Stimulated activated CD4-positive, alpha-beta T cell treated with anti-CD3 and anti-CD28 coated beads, Interleukin-4, amount 100 ng/mL, for 1 hour (primary cell): ENCODE measurements around the gene LRP2.
"Not testable (repeated sequence)": the region's sequence is repeated elsewhere in the genome, so short reads cannot be mapped to it uniquely, and the experiment has no call there.

Experiments
- DNase-seq: peaks from one replicate; pipeline ENCODE4 v3.0.0-alpha.2; 2020

Gene LRP2

GRCh38 chr2:169300636-169301530 lies 61.5 kb downstream of the LRP2 start:
- DNase-seq, result no peak

GRCh38 chr2:169298007-169298406 lies 64.3 kb downstream of the LRP2 start:
- DNase-seq, result no peak

DNA sequence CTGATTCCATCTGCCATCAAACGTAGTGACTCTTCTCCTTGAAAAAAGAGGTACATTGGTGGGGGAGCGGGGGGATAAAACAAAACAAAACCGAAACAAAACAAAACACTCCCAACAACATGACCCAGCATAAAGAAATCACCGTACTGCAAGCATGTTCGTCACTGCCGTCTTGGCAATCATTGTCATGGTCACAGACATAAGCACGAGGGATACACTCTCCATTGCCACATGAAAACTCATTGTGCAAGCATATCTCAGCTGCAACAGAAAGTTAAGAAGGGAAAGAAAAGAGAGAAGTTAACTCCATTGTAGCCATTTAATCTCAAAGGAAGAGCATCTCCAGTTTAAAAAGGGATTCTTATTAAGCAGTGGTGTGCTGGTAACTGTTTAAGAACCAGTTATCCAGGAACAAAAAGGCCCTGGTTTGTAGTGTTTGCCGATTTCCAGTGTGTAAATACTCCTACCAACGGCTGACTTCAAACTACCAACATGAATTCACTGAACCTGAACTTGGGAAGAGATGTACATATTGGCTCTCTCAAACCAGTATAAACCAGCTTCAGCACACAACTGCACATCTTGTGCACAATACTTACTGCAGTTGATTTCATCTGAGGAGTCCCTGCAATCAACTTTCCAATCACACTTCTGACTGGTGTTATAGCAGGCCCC lies 68.2 kb downstream of the LRP2 start:
- no peak for DNase-seq

GRCh38 chr2:169291517-169291916 lies 70.8 kb downstream of the LRP2 start:
- no peak for DNase-seq

GRCh38 chr2:169290433-169290832 lies 71.9 kb downstream of the LRP2 start:
- no peak for DNase-seq

DNA sequence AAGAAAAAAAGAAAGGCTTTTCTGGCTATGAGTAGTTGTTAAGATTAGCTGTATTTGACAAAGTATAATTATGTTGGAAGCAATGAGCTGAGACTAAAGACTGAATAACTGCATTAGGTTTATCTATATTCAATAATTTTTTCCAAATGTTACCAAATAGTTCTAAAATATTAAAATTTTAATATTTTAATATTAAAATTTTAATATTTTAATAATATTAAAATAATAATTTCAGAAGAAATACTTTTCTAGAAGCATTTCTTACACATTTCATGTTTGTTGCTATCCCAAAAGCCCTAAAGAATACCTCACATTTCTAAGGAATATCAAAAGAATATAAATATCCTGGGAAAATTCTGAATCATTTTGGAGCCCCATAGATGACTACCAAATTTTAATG lies 74.7 kb downstream of the LRP2 start:
- DNase-seq, result no peak

DNA sequence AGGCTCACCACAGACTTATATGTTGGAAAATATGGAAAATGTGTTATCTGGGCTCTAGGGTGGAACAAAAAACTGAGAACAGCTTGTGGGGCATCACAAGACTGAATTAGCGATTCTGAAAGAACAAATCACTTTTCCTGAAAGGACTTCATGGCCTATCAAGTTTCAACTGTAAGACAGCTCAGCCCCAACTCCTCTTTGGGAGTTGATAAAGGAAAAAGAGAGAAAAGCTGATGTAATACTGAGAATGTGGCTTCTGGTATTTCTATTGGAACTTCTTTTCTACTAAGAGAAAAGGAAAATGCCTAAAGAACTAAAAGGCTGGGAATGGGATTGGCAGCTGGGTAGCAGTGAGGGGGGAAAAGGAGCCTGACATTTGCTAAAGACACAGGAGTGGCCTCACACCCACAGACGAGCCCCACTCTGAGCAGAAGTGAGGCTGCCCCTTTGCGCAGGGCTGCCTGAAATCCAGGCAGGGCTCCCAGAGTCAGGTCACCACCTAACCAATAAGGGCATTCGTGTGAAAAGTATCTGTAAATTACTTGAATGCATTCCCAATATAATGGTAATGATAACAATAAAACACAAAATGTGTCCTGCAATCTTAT lies 75.6 kb downstream of the LRP2 start:
- DNase-seq, result no peak

- DNase-seq, result no peak
These were observed 76.7 kb downstream of the LRP2 start for GRCh38 chr2:169285531-169286235.

DNA sequence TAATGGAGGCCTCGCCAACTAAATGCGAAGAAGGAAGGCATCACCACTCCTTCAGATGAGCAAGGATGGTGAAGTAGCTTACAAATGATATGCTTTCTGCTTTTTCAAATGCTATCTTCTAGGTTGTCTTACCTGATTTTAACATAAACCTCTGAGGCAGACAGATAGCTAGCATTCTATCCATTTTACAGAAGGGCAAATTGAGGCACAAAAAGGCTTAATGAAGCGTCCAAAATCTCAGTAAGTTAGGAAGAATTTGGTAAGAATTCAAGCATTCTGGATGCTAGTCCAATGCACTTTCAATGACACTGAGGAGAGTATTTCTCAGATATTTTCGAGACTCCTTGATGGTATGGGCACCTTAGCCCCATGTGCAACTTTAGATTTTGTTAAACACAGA lies 81.8 kb downstream of the LRP2 start:
- DNase-seq, result no peak

- no peak for DNase-seq
These were observed 86.5 kb downstream of the LRP2 start for GRCh38 chr2:169275696-169276444.

DNA sequence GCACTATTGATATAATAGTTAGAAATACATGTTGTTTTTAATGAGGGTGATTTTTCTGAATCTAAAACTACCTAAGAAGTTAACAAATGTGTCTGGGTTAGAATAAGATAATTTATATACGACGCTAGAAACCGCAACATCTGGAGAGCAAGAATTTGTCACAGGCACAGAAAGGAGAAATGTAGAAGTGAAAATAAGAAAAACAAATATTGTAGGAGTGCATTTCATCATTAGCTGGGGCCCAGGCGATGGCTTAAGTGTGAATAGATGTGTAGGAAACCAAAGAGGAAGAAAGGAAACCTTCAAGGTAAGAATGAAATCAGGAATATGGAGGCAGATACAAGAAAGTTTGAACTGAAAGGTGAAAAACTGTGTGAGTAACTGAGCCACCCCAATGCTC lies 90.3 kb downstream of the LRP2 start:
- no peak for DNase-seq

DNA sequence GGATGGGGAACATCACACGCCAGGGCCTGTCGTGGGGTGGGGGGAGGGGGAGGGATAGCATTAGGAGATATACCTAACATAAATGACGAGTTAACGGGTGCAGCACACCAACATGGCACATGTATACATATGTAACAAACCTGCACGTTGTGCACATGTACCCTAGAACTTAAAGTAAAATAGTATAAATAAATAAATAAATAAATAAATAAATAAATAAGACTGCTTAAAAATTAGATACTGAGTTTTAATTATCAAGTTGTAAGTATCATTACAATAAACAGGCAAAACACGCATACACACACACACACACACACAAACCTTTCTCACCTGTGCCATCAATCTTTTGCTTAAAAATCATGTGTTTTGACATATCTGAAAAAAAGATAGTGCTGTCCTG lies 91.8 kb downstream of the LRP2 start:
- DNase-seq, result not testable (repeated sequence)

GRCh38 chr2:169265591-169265990 lies 96.7 kb downstream of the LRP2 start:
- DNase-seq, result no peak

GRCh38 chr2:169260846-169261642 lies 101.3 kb downstream of the LRP2 start:
- DNase-seq, result no peak

GRCh38 chr2:169260246-169260645 lies 102.1 kb downstream of the LRP2 start:
- no peak for DNase-seq

DNA sequence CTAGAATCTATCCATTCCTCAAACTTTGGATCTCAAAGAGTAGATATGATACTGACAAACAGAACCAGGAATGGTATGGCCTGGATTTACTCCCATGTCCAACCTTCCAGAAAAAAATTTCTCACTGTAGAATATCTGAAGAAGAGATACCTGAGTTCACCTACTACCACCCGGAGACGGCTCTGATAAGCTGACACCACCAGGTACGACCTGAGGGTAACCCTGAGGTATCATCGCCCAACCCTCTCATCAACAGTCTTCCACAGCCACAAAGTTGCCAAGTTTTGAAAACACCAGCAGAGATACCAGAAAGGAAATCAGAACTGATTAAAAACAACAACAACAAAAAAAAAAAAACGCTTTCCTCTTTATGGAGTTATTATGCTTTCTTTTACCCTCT lies 102.9 kb downstream of the LRP2 start:
- DNase-seq, result no peak

- no peak for DNase-seq
These were observed 104.2 kb downstream of the LRP2 start for GRCh38 chr2:169258045-169258601.

DNA sequence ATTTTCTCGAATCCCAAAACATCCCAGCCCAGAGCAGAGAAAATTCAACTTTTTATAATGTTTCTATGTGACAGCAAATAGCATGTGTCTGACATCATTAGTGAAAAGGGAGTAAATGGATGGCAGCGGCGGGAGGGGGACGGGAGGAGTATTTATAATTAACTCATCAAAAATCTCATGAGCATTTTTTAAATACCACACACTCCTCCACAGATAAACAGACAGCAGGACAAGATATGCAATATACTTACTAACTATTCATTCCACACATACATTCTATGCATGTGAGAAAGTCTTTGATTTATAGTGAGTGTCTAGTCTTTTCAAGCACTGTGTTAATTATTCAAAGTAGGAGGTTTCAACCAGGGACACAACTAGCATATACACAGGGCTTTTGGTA lies 107.6 kb downstream of the LRP2 start:
- DNase-seq, result no peak

DNA sequence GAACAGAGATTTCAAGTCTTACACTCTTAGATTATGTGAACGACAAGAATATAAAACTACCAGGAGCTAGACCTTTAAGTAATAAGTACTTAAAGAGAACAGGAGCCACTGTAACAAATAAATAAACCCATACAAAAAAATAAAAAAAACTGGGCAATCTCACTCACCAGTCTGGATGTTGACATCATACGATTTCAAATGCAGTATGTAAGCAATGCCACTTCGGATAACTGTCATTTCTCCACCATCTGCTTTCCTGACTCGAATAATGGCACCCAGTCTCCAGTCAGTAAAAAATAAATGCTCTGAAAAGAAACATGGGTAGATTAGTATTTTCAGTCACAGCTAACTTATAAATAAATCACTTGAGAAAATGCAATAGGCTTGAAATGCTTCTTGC lies 115.1 kb downstream of the LRP2 start:
- no peak for DNase-seq

DNA sequence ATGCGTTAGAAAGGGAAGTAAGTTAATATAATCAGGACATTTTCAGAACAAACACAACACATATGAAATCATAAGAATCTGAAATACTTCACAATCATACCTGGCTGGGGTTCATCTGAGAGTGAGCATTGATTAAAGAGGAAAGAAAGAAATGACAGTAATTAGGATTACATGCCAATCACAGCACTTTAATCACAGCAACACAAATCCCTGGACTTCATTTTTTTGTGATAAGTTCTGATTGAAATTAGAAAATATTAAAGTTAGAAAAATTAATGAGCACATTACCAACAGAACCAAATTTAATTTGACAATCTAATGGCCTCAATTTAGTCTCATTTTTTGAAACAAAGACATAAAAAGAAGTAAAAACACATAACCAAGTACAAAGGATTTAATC lies 121.9 kb downstream of the LRP2 start:
- DNase-seq, result no peak

DNA sequence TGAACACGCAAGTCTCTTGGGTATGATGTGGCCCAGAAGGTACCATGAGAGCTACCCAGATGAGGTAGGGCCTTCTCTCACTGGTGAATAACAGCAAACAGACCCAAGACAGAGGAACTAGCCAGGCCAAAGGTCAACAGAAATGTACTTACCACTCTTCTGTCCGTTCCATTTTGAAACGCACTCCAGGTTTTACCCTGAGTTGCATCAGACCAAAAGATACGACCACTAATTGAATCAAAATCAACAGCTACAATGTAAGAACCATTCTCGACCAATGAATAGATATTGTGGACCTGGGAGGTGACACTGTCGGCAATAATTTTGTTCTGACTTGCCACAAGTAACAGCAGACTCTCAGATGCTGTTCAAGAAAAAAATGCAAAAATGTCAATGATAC lies 124.4 kb downstream of the LRP2 start:
- DNase-seq, result no peak
